K562 (cell line): ENCODE measurements around the gene ZNF451. TPM values are rescaled to one million over a fixed set of nuclear protein-coding genes. Genes with fewer than 3 reads are reported as not detected.

Experiments
- CBX1 ChIP-seq: sonication (generic); IDR thresholded peaks from 2 replicates; pipeline ENCODE4 v1.6.1; 2016; ENCODE audit warnings: antibody characterized with exemption, low read depth, mild to moderate bottlenecking
- CBX2 ChIP-seq: fragments of 200-600 bp; sonication (generic); IDR thresholded peaks from one replicate; pipeline ENCODE4 v1.6.1; 2012; ENCODE audit warnings: mild to moderate bottlenecking, low read length, inconsistent platforms; ENCODE audit not compliant: insufficient read depth, poor library complexity, severe bottlenecking
- ESRRB ChIP-seq: fragments of 250-450 bp; sonication (Bioruptor Pico); IDR thresholded peaks from 2 replicates; pipeline ENCODE4 v1.5.0; 2020; ENCODE audit warnings: mild to moderate bottlenecking, moderate library complexity, borderline replicate concordance
- GTF2B ChIP-seq: IDR thresholded peaks from 2 replicates; pipeline ENCODE4 v1.6.1; 2011; ENCODE audit not compliant: insufficient read length; ENCODE audit errors: extremely low read depth
- HMG20B ChIP-seq: fragments of 250-450 bp; sonication (Bioruptor Pico); IDR thresholded peaks from 2 replicates; pipeline ENCODE4 v1.5.0; 2021; ENCODE audit warnings: mild to moderate bottlenecking
- MCM3 ChIP-seq: fragments of 450-650 bp; IDR thresholded peaks from 2 replicates; pipeline ENCODE4 v1.6.1; 2016
- MTA3 ChIP-seq: fragments of 450-650 bp; formaldehyde crosslinking; IDR thresholded peaks from 2 replicates; pipeline ENCODE4 v1.6.1; 2017; ENCODE audit warnings: mild to moderate bottlenecking, borderline replicate concordance
- MTF1 ChIP-seq: fragments of 250-450 bp; sonication (Bioruptor Pico); IDR thresholded peaks from 2 replicates; pipeline ENCODE4 v1.9.0; 2021; ENCODE audit warnings: moderate library complexity, mild to moderate bottlenecking, inconsistent platforms, borderline replicate concordance
- NR1H2 ChIP-seq: sonication (generic); formaldehyde crosslinking; IDR thresholded peaks from 2 replicates; pipeline ENCODE4 v1.4.0; 2020; ENCODE audit warnings: mild to moderate bottlenecking, missing genetic modification reagents
- POLR3G ChIP-seq: IDR thresholded peaks from 2 replicates; pipeline ENCODE4 v1.6.1; 2011; ENCODE audit not compliant: insufficient read length, insufficient replicate concordance; ENCODE audit errors: extremely low read depth
- RBM39 ChIP-seq: fragments of 200-400 bp; formaldehyde crosslinking; optimal IDR thresholded peaks from 2 replicates; pipeline ENCODE3; 2018; ENCODE audit warnings: low read depth, low read length
- TEAD4 ChIP-seq, 2 experiments: sonication (generic) in 1 of 2; formaldehyde crosslinking in 1 of 2; IDR thresholded peaks; 2 replicates each; pipeline versions ENCODE4 v1.6.1 to v1.8.0; 2012 to 2022; ENCODE audit warnings: borderline replicate concordance in 1 of 2, inconsistent platforms in 1 of 2, low read length in 1 of 2, mild to moderate bottlenecking in 1 of 2, missing genetic modification reagents in 1 of 2
- ZHX1 ChIP-seq: fragments of 150-350 bp; conservative IDR thresholded peaks from 2 replicates; pipeline ENCODE4 v1.6.1; 2014; ENCODE audit warnings: low read length
- ZNF3 ChIP-seq: fragments of 250-450 bp; sonication (Bioruptor Pico); IDR thresholded peaks from 2 replicates; pipeline ENCODE4 v1.5.0; 2021; ENCODE audit warnings: mild to moderate bottlenecking, moderate library complexity
- ZNF311 ChIP-seq: fragments of 250-450 bp; sonication (Bioruptor Pico); IDR thresholded peaks from 2 replicates; pipeline ENCODE4 v1.4.0; 2020; ENCODE audit warnings: mild to moderate bottlenecking, moderate library complexity
- ZNF696 ChIP-seq: fragments of 250-450 bp; sonication (Bioruptor Pico); conservative IDR thresholded peaks from 2 replicates; pipeline ENCODE4 v1.4.0; 2020; ENCODE audit warnings: mild to moderate bottlenecking, moderate library complexity
- ZNF740 ChIP-seq, 3 experiments: fragments of 200-800 bp in 1 of 3; sonication (Bioruptor generic) in 1 of 3; sonication (generic) in 1 of 3; formaldehyde crosslinking in 1 of 3; IDR thresholded peaks; 2 replicates each; pipeline versions ENCODE4 v1.6.1 to v1.8.0; 2016 to 2022; ENCODE audit warnings: mild to moderate bottlenecking in 2 of 3, missing compliant biosample characterization in 2 of 3, missing genetic modification characterization in 2 of 3, missing genetic modification reagents in 1 of 3
- polyA plus RNA-seq, 8 experiments: library from polyadenylated mRNA; depleted of rRNA in 4 of 8; stranded (reverse) in 5 of 8; unstranded in 3 of 8; fragments of >200 nt; fragmentation: Nextera tagmentation in 2 of 8; fragmentation: Illumina TruSeq in 1 of 8; extraction: Ambion mirVana in 2 of 8; extraction: Trizol in 1 of 8; gene quantifications; 2 replicates each; pipeline versions ENCODE4 v1.2.1 to v1.2.3, GENCODE V29; 2011 to 2014; ENCODE audit warnings: inconsistent platforms in 1 of 8, missing spikeins in 1 of 8
- total RNA-seq, 7 experiments: library from RNA; depleted of rRNA in 6 of 7; stranded (reverse); fragments of >200 nt in 6 of 7; fragmentation: Illumina TruSeq in 2 of 7; extraction: Trizol in 2 of 7; gene quantifications; 2 replicates each; pipeline versions ENCODE4 v1.2.1 to v1.2.3, GENCODE V29; 2011 to 2021; ENCODE audit warnings: low replicate concordance in 1 of 7

ZNF451 gene
- total and polyA plus RNA-seq, 9 of the 15 experiments (the other 6 are each of a cell fraction or from before 2014, with no cell fraction given), result 16.1 to 74.3 (median 38.3) TPM

GRCh38 chr6:57172136-57173055 lies 82.4 kb downstream of the ZNF451 start, which contains the start of gene BAG2 (continued):
- no peak for TF ChIP-seq HMG20B
- peak; percentile 54 for TF ChIP-seq GTF2B
- peak; percentile 86 for TF ChIP-seq ZNF740 (CRISPR knock-in tag; IDR thresholded peaks at IDR 0.05)
- no peak; a peak in 1 of 4 replicates for TF ChIP-seq ZNF740 (tag; IDR thresholded peaks at IDR 0.05)
- no peak for TF ChIP-seq TEAD4 (IDR thresholded peaks at IDR 0.05; ENCODE audit: low read length)
- TF ChIP-seq TEAD4 (CRISPR knock-in tag; IDR thresholded peaks at IDR 0.05; ENCODE audit: borderline replicate concordance), result no peak
- no peak for TF ChIP-seq ZNF3
- no peak for TF ChIP-seq RBM39
- TF ChIP-seq POLR3G, result no peak
- TF ChIP-seq ZNF696 (CRISPR knock-in tag), result no peak
- no peak for TF ChIP-seq NR1H2 (CRISPR knock-in tag)
- TF ChIP-seq CBX2, result no peak
- no peak for TF ChIP-seq ZNF311 (CRISPR knock-in tag)
- TF ChIP-seq MTF1 (CRISPR knock-in tag), result no peak
- TF ChIP-seq MTA3, result peak; percentile 81; the same call in 1 of the 2 replicates
- TF ChIP-seq ESRRB (CRISPR knock-in tag), result no peak
- TF ChIP-seq MCM3, result no peak
- TF ChIP-seq ZHX1, result no peak
- peak; percentile 28 for TF ChIP-seq CBX1
